Measurements from ENCODE around the gene TPBG. TPM values are rescaled to one million over a fixed set of nuclear protein-coding genes. Genes with fewer than 3 reads are reported as not detected.

TPBG gene
- total and polyA plus RNA-seq, 8 donors: 2.8 to 13.6 (median 5.3) TPM

- DNase-seq: no peak
- FAIRE-seq: no peak
- no peak overlapping the region for H3K27ac ChIP-seq
Measured at GRCh38 chr6:82371799-82372546, 8.4 kb downstream of the TPBG start.

GRCh38 chr6:82372656-82373055 lies 9.0 kb downstream of the TPBG start:
- ATAC-seq (no peak), FAIRE-seq (no peak)

More at GRCh38 chr6:82371799-82372546, 8.4 kb downstream of the TPBG start:
- TF ChIP-seq, protein P1, sequence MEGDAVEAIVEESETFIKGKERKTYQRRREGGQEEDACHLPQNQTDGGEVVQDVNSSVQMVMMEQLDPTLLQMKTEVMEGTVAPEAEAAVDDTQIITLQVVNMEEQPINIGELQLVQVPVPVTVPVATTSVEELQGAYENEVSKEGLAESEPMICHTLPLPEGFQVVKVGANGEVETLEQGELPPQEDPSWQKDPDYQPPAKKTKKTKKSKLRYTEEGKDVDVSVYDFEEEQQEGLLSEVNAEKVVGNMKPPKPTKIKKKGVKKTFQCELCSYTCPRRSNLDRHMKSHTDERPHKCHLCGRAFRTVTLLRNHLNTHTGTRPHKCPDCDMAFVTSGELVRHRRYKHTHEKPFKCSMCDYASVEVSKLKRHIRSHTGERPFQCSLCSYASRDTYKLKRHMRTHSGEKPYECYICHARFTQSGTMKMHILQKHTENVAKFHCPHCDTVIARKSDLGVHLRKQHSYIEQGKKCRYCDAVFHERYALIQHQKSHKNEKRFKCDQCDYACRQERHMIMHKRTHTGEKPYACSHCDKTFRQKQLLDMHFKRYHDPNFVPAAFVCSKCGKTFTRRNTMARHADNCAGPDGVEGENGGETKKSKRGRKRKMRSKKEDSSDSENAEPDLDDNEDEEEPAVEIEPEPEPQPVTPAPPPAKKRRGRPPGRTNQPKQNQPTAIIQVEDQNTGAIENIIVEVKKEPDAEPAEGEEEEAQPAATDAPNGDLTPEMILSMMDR (IDR thresholded peaks at IDR 0.05): no peak
- ATAC-seq: no peak
- Histone ChIP-seq H3K9me3 (peaks cover 0 to 2% (median 0%) of the 10 kb centered on the region in 4 donors), H3K27me3 (no peaks in the 10 kb centered on the region), H3K4me3 (no peak overlapping the region), H3K36me3 (no peaks in the 10 kb centered on the region), H3K4me1 (no peaks in the 10 kb centered on the region)
- 56 to 94% methylated on average over 2 of the region's 2 CpGs for WGBS, 2 donors
- intact Hi-C loops (cut with DNase I): no loop called here

DNA sequence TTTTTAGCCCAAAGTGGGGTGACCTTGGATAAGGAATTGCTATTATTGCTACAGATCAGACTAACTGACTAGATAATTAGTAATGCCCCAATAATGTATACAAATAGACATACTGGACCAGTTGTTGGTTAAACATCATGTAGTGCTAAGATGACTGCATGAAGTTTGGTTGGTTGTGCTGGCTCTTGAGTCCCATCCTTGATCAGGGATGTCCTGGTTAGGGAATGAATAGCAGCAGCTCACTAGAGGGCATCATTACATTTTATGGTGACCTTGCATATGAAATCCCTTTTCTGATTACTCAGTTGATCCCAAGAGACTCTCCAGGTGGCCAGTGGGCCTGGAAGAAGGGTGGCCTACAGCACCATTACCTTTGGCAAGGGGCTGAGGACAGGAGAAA lies 10.9 kb downstream of the TPBG start:
- TF ChIP-seq, protein P1 (IDR thresholded peaks at IDR 0.05): no peak
- no peaks in the 10 kb centered on the region for H3K27me3 ChIP-seq
- DNase-seq (no peak), FAIRE-seq (no peak), ATAC-seq (no peak)
- H3K4me1 ChIP-seq: no peaks in the 10 kb centered on the region
- intact Hi-C loops (cut with DNase I): no loop called here
- H3K4me3 ChIP-seq: no peak overlapping the region
- H3K9me3 ChIP-seq: no peaks in the 10 kb centered on the region
- H3K36me3 ChIP-seq: no peaks in the 10 kb centered on the region
- no peak overlapping the region for H3K27ac ChIP-seq

More at GRCh38 chr6:82372656-82373055, 9.0 kb downstream of the TPBG start:
- Histone ChIP-seq H3K36me3 (no peaks in the 10 kb centered on the region), H3K4me1 (no peaks in the 10 kb centered on the region), H3K27me3 (no peaks in the 10 kb centered on the region), H3K27ac (no peak overlapping the region), H3K9me3 (no peaks in the 10 kb centered on the region), H3K4me3 (no peak overlapping the region)
- intact Hi-C loops (cut with DNase I): no loop called here
- TF ChIP-seq, protein P1 (IDR thresholded peaks at IDR 0.05): no peak
- no peak for DNase-seq
- WGBS, 2 donors: 78 to 80% methylated on average over 3 of the region's 3 CpGs

DNA sequence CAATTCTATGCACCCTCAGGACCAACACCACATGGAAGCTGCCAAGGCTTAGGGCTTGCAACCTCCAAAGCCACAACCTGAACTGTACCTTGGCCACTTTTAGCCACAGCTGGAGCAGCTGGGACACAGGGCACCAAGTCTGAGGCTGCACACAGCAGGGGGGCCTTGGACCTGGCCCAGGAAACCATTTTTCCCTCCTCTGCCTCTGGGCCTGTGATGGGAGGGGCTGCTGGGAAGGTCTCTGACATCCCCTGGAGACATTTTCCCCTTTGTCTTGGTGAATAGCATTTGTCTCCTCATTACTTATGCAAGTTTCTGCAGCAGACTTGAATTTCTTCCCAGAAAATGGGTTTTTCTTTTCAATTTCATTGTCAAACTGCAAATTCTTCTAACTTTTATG lies 13.0 kb downstream of the TPBG start:
- H3K9me3 ChIP-seq: no peaks in the 10 kb centered on the region
- no peak overlapping the region for H3K27ac ChIP-seq
- H3K27me3 ChIP-seq: no peaks in the 10 kb centered on the region
- no peaks in the 10 kb centered on the region for H3K4me1 ChIP-seq
- no peaks in the 10 kb centered on the region for H3K36me3 ChIP-seq
- H3K4me3 ChIP-seq: no peak overlapping the region
- intact Hi-C loops (cut with DNase I): no loop called here
- DNase-seq: no peak
- TF ChIP-seq, protein P1 (IDR thresholded peaks at IDR 0.05): no peak
- no peak for FAIRE-seq
- ATAC-seq: no peak

- DNase-seq (no peak), FAIRE-seq (no peak), ATAC-seq (no peak)
- Histone ChIP-seq H3K27ac (no peak overlapping the region), H3K27me3 (no peaks in the 10 kb centered on the region), H3K36me3 (no peaks in the 10 kb centered on the region), H3K9me3 (no peaks in the 10 kb centered on the region), H3K4me1 (no peaks in the 10 kb centered on the region), H3K4me3 (no peak overlapping the region)
- intact Hi-C loops (cut with DNase I): no loop called here
- TF ChIP-seq, protein P1 (IDR thresholded peaks at IDR 0.05): no peak
- 85 to 88% methylated on average over 9 of the region's 9 CpGs for WGBS, 2 donors
Measured at GRCh38 chr6:82380566-82381185, 17.1 kb downstream of the TPBG start.
